ENCODE measurements around the gene DPPA4. TPM values are rescaled to one million over a fixed set of nuclear protein-coding genes. Genes with fewer than 3 reads are reported as not detected.

Gene DPPA4
- total and polyA plus RNA-seq, 4 donors, result 0.04 to 1.8 (median 0.43) TPM

DNA sequence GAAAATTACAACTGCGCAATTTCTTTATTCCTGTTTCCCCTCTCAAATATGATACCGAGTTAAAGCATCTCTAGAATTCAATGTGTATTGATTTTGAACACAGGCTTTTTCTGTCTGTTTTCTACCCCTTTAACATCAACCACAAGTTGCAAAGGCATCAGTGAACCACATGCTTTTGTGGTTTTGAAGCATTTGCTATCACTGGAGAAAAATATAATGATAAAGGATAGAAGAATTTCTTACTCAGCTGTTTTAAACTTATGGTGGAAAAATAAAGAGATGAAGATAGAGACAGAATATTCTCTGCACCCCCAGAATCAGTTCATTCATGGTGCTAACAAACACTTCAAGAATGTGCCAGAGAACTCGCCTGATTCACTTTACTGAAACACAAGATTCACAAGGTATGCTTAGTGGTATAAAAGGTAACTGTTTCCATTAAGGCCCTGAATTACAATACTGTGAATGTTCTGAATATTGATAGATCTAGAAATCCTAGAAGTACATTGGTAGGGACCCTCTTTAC lies 9.5 kb upstream of the DPPA4 start:
- Histone ChIP-seq H3K4me1 (ENCODE audit: control insufficient read depth in 5 of 5, insufficient read depth in 5 of 5, low read length in 5 of 5) (no peaks in the 10 kb centered on the region), H3K27ac (ENCODE audit: low read depth in 1 of 2, low read length in 1 of 2) (no peak overlapping the region), H3K9ac (ENCODE audit: insufficient read depth in 1 of 2, low read length in 2 of 2) (no peak overlapping the region), H3K4me3 (no peak overlapping the region), H3K36me3 (ENCODE audit: control insufficient read depth in 4 of 4, insufficient read depth in 4 of 4, low read length in 4 of 4) (no peaks in the 10 kb centered on the region), H3K27me3 (ENCODE audit: control insufficient read depth in 3 of 3, insufficient read depth in 3 of 3, low read length in 2 of 3) (no peaks in the 10 kb centered on the region), H3K9me3 (ENCODE audit: control insufficient read depth in 4 of 4, insufficient read depth in 3 of 4, low read length in 3 of 4) (peaks cover 0 to 3% (median 0%) of the 10 kb centered on the region in 4 donors)
- DNase-seq (no peak), ATAC-seq (ENCODE audit: insufficient read depth, low FRiP score) (no peak)
- 93 to 96% methylated on average over 3 of the region's 3 CpGs for whole genome bisulfite sequencing, 2 donors
- TF ChIP-seq, protein P1, sequence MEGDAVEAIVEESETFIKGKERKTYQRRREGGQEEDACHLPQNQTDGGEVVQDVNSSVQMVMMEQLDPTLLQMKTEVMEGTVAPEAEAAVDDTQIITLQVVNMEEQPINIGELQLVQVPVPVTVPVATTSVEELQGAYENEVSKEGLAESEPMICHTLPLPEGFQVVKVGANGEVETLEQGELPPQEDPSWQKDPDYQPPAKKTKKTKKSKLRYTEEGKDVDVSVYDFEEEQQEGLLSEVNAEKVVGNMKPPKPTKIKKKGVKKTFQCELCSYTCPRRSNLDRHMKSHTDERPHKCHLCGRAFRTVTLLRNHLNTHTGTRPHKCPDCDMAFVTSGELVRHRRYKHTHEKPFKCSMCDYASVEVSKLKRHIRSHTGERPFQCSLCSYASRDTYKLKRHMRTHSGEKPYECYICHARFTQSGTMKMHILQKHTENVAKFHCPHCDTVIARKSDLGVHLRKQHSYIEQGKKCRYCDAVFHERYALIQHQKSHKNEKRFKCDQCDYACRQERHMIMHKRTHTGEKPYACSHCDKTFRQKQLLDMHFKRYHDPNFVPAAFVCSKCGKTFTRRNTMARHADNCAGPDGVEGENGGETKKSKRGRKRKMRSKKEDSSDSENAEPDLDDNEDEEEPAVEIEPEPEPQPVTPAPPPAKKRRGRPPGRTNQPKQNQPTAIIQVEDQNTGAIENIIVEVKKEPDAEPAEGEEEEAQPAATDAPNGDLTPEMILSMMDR (IDR thresholded peaks at IDR 0.05; ENCODE audit: control extremely low read depth, extremely low read depth), result no peak

DNA sequence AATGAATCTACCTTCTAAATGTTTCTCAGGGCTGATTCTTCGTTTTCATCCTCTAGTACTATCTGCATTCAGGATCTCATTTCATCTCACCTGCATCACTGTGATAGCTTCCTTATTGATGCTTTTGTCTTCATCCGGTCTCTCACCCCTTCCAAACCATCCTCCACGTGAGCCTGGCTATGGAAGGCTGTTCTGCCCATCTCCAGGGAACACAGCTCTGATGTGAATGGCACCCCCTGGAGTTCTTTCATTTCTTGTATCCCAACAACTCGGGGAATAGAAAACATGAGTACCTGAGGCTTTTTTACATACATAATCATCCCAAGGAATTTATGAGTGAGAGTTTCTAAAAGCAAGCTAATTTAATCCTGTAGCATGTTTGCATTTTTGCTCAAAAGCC lies 8.8 kb upstream of the DPPA4 start:
- 68 to 78% methylated on average over 4 of the region's 4 CpGs for WGBS, 2 donors
- Histone ChIP-seq H3K27me3 (ENCODE audit: control insufficient read depth in 3 of 3, insufficient read depth in 3 of 3, low read length in 2 of 3) (no peaks in the 10 kb centered on the region), H3K36me3 (ENCODE audit: control insufficient read depth in 4 of 4, insufficient read depth in 4 of 4, low read length in 4 of 4) (no peaks in the 10 kb centered on the region), H3K27ac (ENCODE audit: low read depth in 1 of 2, low read length in 1 of 2) (no peak overlapping the region), H3K9ac (ENCODE audit: insufficient read depth in 1 of 2, low read length in 2 of 2) (no peak overlapping the region), H3K9me3 (ENCODE audit: control insufficient read depth in 4 of 4, insufficient read depth in 3 of 4, low read length in 3 of 4) (peaks cover 0 to 3% (median 0%) of the 10 kb centered on the region in 4 donors), H3K4me3 (no peak overlapping the region), H3K4me1 (ENCODE audit: control insufficient read depth in 5 of 5, insufficient read depth in 5 of 5, low read length in 5 of 5) (no peaks in the 10 kb centered on the region)
- ATAC-seq (ENCODE audit: insufficient read depth, low FRiP score), result no peak
- TF ChIP-seq, protein P1 (IDR thresholded peaks at IDR 0.05; ENCODE audit: control extremely low read depth, extremely low read depth), result no peak
- no peak for DNase-seq

DNA sequence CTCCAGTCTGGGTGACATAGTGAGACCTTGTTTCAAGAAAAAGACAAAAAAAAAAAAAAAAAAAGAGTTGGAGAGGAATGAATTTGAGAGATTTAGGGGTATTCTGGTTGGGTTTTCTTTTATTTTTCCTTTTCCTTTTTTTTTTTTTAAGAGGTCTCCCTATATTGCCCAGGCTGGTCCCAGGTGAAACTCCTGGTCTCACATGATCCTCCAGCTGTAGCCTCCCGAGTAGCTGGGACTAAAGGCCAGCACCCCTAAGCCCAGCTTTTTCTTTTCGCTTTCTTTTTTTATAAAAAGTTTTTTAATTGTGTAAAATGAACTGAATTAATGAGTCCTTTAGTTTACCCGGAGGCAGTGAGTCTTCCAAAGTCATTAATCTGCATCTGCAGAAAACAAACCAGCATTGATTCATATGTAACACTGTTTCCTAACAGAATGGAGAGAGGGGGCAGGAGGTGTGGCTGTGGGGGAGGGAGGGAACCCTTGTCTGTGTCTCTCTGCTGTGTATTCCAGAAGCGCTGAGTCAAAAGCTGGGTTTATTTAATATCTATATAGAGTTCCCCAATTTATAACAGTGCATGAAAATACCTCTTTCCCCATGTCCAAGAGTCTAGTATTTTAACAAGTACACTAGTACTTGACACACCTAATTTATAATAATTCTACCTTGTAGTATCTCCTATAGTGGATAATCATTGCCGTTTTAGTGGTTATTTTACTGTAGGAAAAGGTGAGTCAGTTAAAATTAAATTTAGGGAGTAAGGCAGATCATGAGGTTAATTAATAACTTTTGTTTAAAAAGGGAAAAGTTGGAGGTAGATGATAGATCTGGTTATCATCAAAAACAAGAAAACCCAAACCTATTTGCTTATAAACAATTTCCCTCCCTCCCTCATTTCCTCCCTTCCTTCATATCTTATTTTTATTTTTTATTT lies 2.6 kb upstream of the DPPA4 start:
- no peak for DNase-seq
- no peak overlapping the region for H3K9ac ChIP-seq (ENCODE audit: insufficient read depth in 1 of 2, low read length in 2 of 2)
- H3K27ac ChIP-seq (ENCODE audit: low read depth in 1 of 2, low read length in 1 of 2), result no peak overlapping the region
- H3K4me3 ChIP-seq, result no peak overlapping the region
- H3K9me3 ChIP-seq (ENCODE audit: control insufficient read depth in 4 of 4, insufficient read depth in 3 of 4, low read length in 3 of 4), result peaks cover 0 to 3% (median 1%) of the 10 kb centered on the region in 4 donors
- ATAC-seq (ENCODE audit: insufficient read depth, low FRiP score), result no peak
- peaks cover 0 to 35% (median 8%) of the 10 kb centered on the region in 3 donors for H3K27me3 ChIP-seq (ENCODE audit: control insufficient read depth in 3 of 3, insufficient read depth in 3 of 3, low read length in 2 of 3)
- 68 to 82% methylated on average over 5 of the region's 5 CpGs for WGBS, 2 donors
- H3K36me3 ChIP-seq (ENCODE audit: control insufficient read depth in 4 of 4, insufficient read depth in 4 of 4, low read length in 4 of 4), result no peaks in the 10 kb centered on the region
- H3K4me1 ChIP-seq (ENCODE audit: control insufficient read depth in 5 of 5, insufficient read depth in 5 of 5, low read length in 5 of 5), result no peaks in the 10 kb centered on the region
- TF ChIP-seq, protein P1 (IDR thresholded peaks at IDR 0.05; ENCODE audit: control extremely low read depth, extremely low read depth), result no peak

Data from lung (tissue), 12 donors.